Measurements from ENCODE around the gene S100A2.

DNA sequence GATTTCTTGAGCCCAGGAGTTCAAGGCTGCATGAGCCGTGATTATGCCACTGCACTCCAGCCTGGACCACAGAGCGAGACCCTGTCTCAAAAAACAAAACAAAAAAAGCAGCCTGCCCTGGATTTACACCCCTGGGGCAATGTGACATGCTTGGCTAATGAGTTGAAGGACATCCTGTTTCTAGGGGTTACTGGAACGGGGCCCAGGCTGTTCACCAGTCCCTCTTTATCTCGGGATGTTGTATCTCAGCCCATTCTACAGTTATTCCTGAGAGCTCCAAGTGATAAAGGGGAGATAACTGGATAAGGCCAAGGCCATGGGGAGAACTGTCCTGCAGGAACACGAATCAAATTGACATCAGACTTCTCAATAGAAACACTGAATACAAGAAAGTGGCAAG, 21.7 kb upstream of the S100A2 start:
- no peak for TF ChIP-seq POLR2AphosphoS5 (IDR thresholded peaks at IDR 0.05; ENCODE audit: insufficient read depth, low read depth, low read length)
- no peak for TF ChIP-seq CTCF (IDR thresholded peaks at IDR 0.05; ENCODE audit: extremely low read depth in 1 of 2, insufficient read depth in 1 of 2, low read depth in 1 of 2, low read length in 2 of 2)
- TF ChIP-seq FOS (IDR thresholded peaks at IDR 0.05; ENCODE audit: borderline replicate concordance, insufficient read depth, low read length): no peak
- TF ChIP-seq MAX (IDR thresholded peaks at IDR 0.05; ENCODE audit: insufficient read depth, insufficient read length): no peak
- no peak for TF ChIP-seq POLR2A (IDR thresholded peaks at IDR 0.05; ENCODE audit: low read depth, low read length)
- TF ChIP-seq MYC (IDR thresholded peaks at IDR 0.05; ENCODE audit: low read depth, low read length): no peak
- TF ChIP-seq EZH2 (IDR thresholded peaks at IDR 0.05; ENCODE audit: borderline replicate concordance, low read depth, low read length, severe bottlenecking): no peak
- no peak for TF ChIP-seq JUN (IDR thresholded peaks at IDR 0.05; ENCODE audit: borderline replicate concordance, insufficient read depth, insufficient read length, low read depth)
- TF ChIP-seq GATA2 (IDR thresholded peaks at IDR 0.05; ENCODE audit: insufficient read depth, insufficient read length, low read depth, low read length): peak; percentile 34
